GM12875 (cell line): ENCODE results near the gene NR3C1.

Experiments used
- H3K4me3 ChIP-seq: one replicate; pipeline ENCODE4 v1.5.1; 2011; ENCODE audit warnings: low read depth, low read length, control low read depth
- CTCF ChIP-seq: IDR thresholded peaks from 2 replicates; pipeline ENCODE4 v1.5.1; 2011; ENCODE audit warnings: low read depth, mild to moderate bottlenecking, control low read depth, inconsistent platforms, low read length, moderate library complexity, borderline replicate concordance; ENCODE audit not compliant: insufficient read depth

Gene NR3C1

GRCh38 chr5:143236682-143237081 lies 166.8 kb downstream of the NR3C1 start:
- TF ChIP-seq CTCF: no peak
- no peak overlapping the region for H3K4me3 ChIP-seq

DNA sequence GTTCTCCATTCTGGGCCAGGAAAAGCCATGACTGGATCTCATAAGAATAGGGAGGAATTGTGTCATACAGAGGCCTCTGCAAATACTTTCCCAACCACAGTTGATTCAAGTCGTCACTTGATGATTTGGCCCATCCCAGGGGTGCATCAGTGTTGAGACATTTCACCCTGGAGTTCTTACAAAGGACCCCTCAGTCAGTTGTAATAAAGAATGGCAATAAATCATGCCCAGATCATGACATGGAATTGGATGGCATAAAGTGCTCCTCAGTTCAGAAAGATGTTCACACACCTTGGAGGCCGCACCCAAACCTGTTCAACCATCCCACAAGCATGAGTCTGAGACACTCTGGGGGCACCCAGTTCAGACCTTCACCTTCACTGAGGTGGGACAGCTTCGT lies 168.1 kb downstream of the NR3C1 start:
- no peak for TF ChIP-seq CTCF
- H3K4me3 ChIP-seq: no peak overlapping the region

DNA sequence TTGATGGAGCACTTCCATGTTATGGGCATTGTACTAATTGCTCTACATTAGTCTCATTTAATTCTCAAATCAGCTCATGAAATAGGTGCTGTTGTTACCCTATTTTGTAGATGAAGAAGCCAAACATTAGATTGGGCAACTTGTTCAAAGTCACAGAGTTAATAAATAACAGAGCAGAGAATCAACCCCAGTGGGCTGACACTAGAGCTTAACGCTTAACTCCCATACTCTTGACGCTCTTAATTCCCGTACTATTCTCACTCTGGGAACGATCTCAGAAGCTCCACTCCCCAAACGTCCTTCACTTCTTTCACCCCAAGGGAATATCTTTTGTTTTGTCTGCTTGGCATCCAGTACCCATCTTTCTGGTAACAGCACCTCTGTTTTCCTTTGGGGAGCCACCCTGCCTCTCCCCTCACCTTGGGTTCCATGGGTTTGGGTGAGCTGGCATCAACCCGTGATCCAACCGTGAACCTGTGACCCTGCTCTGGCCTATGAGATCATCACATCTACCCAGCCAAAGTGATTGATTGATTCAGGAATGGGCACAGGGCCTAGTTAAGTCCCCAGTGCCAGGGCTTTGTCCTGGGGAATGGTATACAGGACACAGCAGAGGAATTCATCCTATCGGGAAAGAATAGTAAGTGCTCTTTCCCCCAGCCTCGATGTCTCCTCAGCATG lies 169.2 kb downstream of the NR3C1 start:
- TF ChIP-seq CTCF: no peak

GRCh38 chr5:143233031-143233430 lies 170.5 kb downstream of the NR3C1 start:
- no peak for TF ChIP-seq CTCF
- no peak overlapping the region for H3K4me3 ChIP-seq

More for the DNA sequence above, 169.2 kb downstream of the NR3C1 start:
- H3K4me3 ChIP-seq: no peak overlapping the region

- H3K4me3 ChIP-seq: no peak overlapping the region
- TF ChIP-seq CTCF: no peak
These were observed 171.3 kb downstream of the NR3C1 start for GRCh38 chr5:143231973-143232812.

- no peak for TF ChIP-seq CTCF
These were observed 172.1 kb downstream of the NR3C1 start for GRCh38 chr5:143231416-143231815.

DNA sequence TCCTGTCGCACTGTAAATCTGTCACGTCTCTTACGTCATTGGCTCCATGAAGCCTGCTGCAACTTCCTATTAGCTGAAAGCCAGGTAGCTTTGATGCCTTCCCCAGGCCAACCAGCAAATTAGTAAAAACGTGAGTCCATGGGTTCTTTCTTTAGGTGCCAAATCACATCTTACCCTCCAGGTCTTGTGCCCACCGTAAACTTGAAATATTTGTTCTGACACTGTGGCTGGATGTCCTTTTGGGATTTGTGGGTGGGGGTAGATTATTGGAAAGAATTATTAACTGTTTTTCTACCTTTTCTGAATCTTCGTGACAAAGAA lies 172.8 kb downstream of the NR3C1 start:
- no peak for TF ChIP-seq CTCF
- H3K4me3 ChIP-seq: no peak overlapping the region

More at GRCh38 chr5:143231416-143231815, 172.1 kb downstream of the NR3C1 start:
- no peak overlapping the region for H3K4me3 ChIP-seq
